MM.1S (cell line): ENCODE results near the gene EBPL.

Source experiments
- DNase-seq: peaks from one replicate; pipeline ENCODE4 v3.0.0-alpha.2; 2015
- H2AFZ ChIP-seq: fragments of 300-600 bp; sonication (generic); 2 replicates; pipeline ENCODE4 v1.6.0; 2016; ENCODE audit warnings: antibody characterized with exemption, low read length
- H3F3A ChIP-seq: fragments of 300-600 bp; sonication (generic); 2 replicates; pipeline ENCODE4 v1.6.1; 2016; ENCODE audit warnings: mild to moderate bottlenecking, antibody characterized with exemption, low read length, moderate library complexity, mixed read lengths; ENCODE audit not compliant: insufficient read depth
- H3K27ac ChIP-seq: fragments of 300-600 bp; sonication (generic); 2 replicates; pipeline ENCODE4 v1.5.1; 2016; ENCODE audit warnings: mild to moderate bottlenecking, low read length
- H3K27me3 ChIP-seq: fragments of 300-600 bp; sonication (generic); replicated peaks from 2 replicates; pipeline ENCODE4 v1.6.0; 2016; ENCODE audit warnings: low read length; ENCODE audit not compliant: insufficient read depth
- H3K36me3 ChIP-seq: fragments of 300-600 bp; sonication (generic); replicated peaks from 2 replicates; pipeline ENCODE4 v1.6.1; 2016; ENCODE audit warnings: mild to moderate bottlenecking, low read length, mixed read lengths; ENCODE audit not compliant: insufficient read depth
- H3K4me1 ChIP-seq: fragments of 300-600 bp; sonication (generic); 2 replicates; pipeline ENCODE4 v1.6.1; 2016; ENCODE audit warnings: low read length, mixed read lengths
- H3K4me2 ChIP-seq: fragments of 300-600 bp; sonication (generic); 2 replicates; pipeline ENCODE4 v1.6.0; 2016; ENCODE audit warnings: low read depth, low read length
- H3K4me3 ChIP-seq: fragments of 300-600 bp; sonication (generic); 2 replicates; pipeline ENCODE4 v1.5.1; 2016; ENCODE audit warnings: low read length, mixed read lengths
- H3K79me2 ChIP-seq: fragments of 300-600 bp; sonication (generic); 2 replicates; pipeline ENCODE4 v1.6.1; 2016; ENCODE audit warnings: mixed run types, low read length, mixed read lengths
- H3K9ac ChIP-seq: fragments of 300-600 bp; sonication (generic); 2 replicates; pipeline ENCODE4 v1.6.1; 2016; ENCODE audit warnings: low read length, mixed read lengths
- H3K9me2 ChIP-seq: fragments of 300-600 bp; sonication (generic); replicated peaks from 2 replicates; pipeline ENCODE4 v1.6.1; 2016; ENCODE audit warnings: mild to moderate bottlenecking, low read length, mixed read lengths; ENCODE audit not compliant: insufficient read depth
- H3K9me3 ChIP-seq: fragments of 300-600 bp; sonication (generic); replicated peaks from 2 replicates; pipeline ENCODE4 v1.6.1; 2016; ENCODE audit warnings: mild to moderate bottlenecking, low read length, mixed read lengths; ENCODE audit not compliant: insufficient read depth
- H4K20me1 ChIP-seq: fragments of 300-600 bp; sonication (generic); 2 replicates; pipeline ENCODE4 v1.6.1; 2016; ENCODE audit warnings: mild to moderate bottlenecking, low read length, moderate library complexity, mixed read lengths; ENCODE audit not compliant: insufficient read depth
- CTCF ChIP-seq: fragments of 300-600 bp; sonication (generic); IDR thresholded peaks from 2 replicates; pipeline ENCODE4 v1.5.1; 2016; ENCODE audit warnings: antibody characterized with exemption, low read length, mixed read lengths
- EZH2 ChIP-seq: fragments of 300-600 bp; sonication (generic); optimal IDR thresholded peaks from 2 replicates; pipeline ENCODE3; 2017; ENCODE audit warnings: low read depth, mild to moderate bottlenecking, antibody characterized with exemption, low read length, mixed read lengths
- EZH2phosphoT487 ChIP-seq: fragments of 300-600 bp; sonication (generic); IDR thresholded peaks from 2 replicates; pipeline ENCODE4 v1.6.1; 2018; ENCODE audit warnings: antibody characterized with exemption, low read length

Gene EBPL

GRCh38 chr13:49636705-49637104 lies 54.6 kb downstream of the EBPL start:
- TF ChIP-seq EZH2: no peak
- no peak for TF ChIP-seq CTCF
- no peak for TF ChIP-seq EZH2phosphoT487
- Histone ChIP-seq H4K20me1 (no peaks in the 10 kb centered on the region), H3K4me2 (no peak overlapping the region), H3F3A (no peaks in the 10 kb centered on the region), H3K9me2 (no peaks in the 10 kb centered on the region), H3K79me2 (no peaks in the 10 kb centered on the region), H3K9ac (no peak overlapping the region), H2AFZ (no peak overlapping the region), H3K36me3 (no peaks in the 10 kb centered on the region), H3K4me1 (no peaks in the 10 kb centered on the region), H3K4me3 (no peak overlapping the region), H3K9me3 (no peaks in the 10 kb centered on the region), H3K27me3 (no peaks in the 10 kb centered on the region), H3K27ac (no peak overlapping the region)
- DNase-seq: no peak

- Histone ChIP-seq H3K79me2 (no peaks in the 10 kb centered on the region), H2AFZ (no peak overlapping the region), H3K9ac (no peak overlapping the region), H3K36me3 (no peaks in the 10 kb centered on the region), H3K27ac (no peak overlapping the region), H3F3A (no peaks in the 10 kb centered on the region), H3K9me3 (no peaks in the 10 kb centered on the region), H3K9me2 (no peaks in the 10 kb centered on the region), H3K4me1 (no peaks in the 10 kb centered on the region), H4K20me1 (no peaks in the 10 kb centered on the region), H3K4me3 (no peak overlapping the region), H3K4me2 (no peak overlapping the region), H3K27me3 (no peaks in the 10 kb centered on the region)
- no peak for DNase-seq
- TF ChIP-seq EZH2 (no peak), EZH2phosphoT487 (no peak), CTCF (no peak)
These were observed 55.5 kb downstream of the EBPL start for GRCh38 chr13:49635599-49636433.

- Histone ChIP-seq H3F3A (no peaks in the 10 kb centered on the region), H2AFZ (no peak overlapping the region), H3K4me2 (no peak overlapping the region), H3K9ac (no peak overlapping the region), H3K4me3 (no peak overlapping the region), H3K9me3 (no peaks in the 10 kb centered on the region), H4K20me1 (no peaks in the 10 kb centered on the region), H3K27ac (no peak overlapping the region), H3K79me2 (no peaks in the 10 kb centered on the region), H3K9me2 (no peaks in the 10 kb centered on the region), H3K4me1 (no peaks in the 10 kb centered on the region), H3K36me3 (no peaks in the 10 kb centered on the region), H3K27me3 (no peaks in the 10 kb centered on the region)
- TF ChIP-seq CTCF (no peak), EZH2phosphoT487 (no peak), EZH2 (no peak)
- DNase-seq: no peak
These were observed 57.6 kb downstream of the EBPL start for GRCh38 chr13:49633710-49634109.
